ENCODE results near the gene UBE2R2.
"Not testable (repeated sequence)": the region's sequence is repeated elsewhere in the genome, so short reads cannot be mapped to it uniquely, and the experiment has no call there.

DNA sequence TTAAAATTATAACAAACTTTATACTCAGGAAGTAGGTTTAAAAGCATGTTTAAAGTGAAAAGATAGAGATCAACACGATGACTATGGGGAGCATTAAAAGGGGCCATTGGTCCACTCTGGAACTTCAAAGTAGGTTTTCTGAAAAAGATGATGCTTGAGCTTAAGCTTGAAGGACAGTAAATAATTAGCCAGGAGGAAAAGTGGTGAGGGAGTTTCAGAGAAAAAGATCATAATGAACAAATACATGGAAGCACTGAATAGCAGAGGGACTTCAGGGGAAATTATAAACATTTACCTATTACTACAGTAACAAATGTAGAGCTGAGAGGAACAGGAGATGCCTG lies 8.0 kb upstream of the UBE2R2 start:
- not testable (repeated sequence) for TF ChIP-seq YY1 (IDR thresholded peaks at IDR 0.05; ENCODE audit: insufficient read depth, insufficient read length); SUZ12 (IDR thresholded peaks at IDR 0.05; ENCODE audit: extremely low read depth, insufficient read depth, insufficient read length)
